Measurements from ENCODE around the gene CHP2.

GRCh38 chr16:23755484-23755809 lies 621 bp downstream of the CHP2 start:
- TF ChIP-seq, protein P1, sequence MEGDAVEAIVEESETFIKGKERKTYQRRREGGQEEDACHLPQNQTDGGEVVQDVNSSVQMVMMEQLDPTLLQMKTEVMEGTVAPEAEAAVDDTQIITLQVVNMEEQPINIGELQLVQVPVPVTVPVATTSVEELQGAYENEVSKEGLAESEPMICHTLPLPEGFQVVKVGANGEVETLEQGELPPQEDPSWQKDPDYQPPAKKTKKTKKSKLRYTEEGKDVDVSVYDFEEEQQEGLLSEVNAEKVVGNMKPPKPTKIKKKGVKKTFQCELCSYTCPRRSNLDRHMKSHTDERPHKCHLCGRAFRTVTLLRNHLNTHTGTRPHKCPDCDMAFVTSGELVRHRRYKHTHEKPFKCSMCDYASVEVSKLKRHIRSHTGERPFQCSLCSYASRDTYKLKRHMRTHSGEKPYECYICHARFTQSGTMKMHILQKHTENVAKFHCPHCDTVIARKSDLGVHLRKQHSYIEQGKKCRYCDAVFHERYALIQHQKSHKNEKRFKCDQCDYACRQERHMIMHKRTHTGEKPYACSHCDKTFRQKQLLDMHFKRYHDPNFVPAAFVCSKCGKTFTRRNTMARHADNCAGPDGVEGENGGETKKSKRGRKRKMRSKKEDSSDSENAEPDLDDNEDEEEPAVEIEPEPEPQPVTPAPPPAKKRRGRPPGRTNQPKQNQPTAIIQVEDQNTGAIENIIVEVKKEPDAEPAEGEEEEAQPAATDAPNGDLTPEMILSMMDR (conservative IDR thresholded peaks at IDR 0.05 in 1 of 2, IDR thresholded peaks at IDR 0.05 in 1 of 2; ENCODE audit: extremely low read depth in 1 of 2, insufficient read depth in 1 of 2, low read depth in 1 of 2, low read length in 2 of 2): no peak
- TF ChIP-seq EZH2 (IDR thresholded peaks at IDR 0.05; ENCODE audit: borderline replicate concordance, low read length): no peak

All from mammary epithelial cell (primary cell).